GM18505 (cell line): ENCODE results near the gene OR1M1.
A peak's percentile ranks its signal among the peaks of the same experiment; 100 is the strongest.

Experiments used
- ATAC-seq: cut with Tn5 transposase; IDR thresholded peaks from one replicate; pipeline ENCODE4 v1.9.1; 2021; ENCODE audit not compliant: unreplicated experiment
- POLR2A ChIP-seq: IDR thresholded peaks from 4 replicates; pipeline ENCODE4 v1.6.1; 2011; ENCODE audit warnings: borderline replicate concordance; ENCODE audit not compliant: insufficient read depth, insufficient read length; ENCODE audit errors: extremely low read depth

Gene OR1M1

GRCh38 chr19:9126900-9127405 lies 40.1 kb downstream of the OR1M1 start, which contains the start of gene OR7G3:
OR7G3 (minus strand) TSS chr19:9126950; CDS start chr19:9126950, 0 bp downstream.
- no peak for TF ChIP-seq POLR2A
- no peak for ATAC-seq

- no peak for ATAC-seq
- no peak for TF ChIP-seq POLR2A
Measured at GRCh38 chr19:9128171-9128570, 41.3 kb downstream of the OR1M1 start.

- TF ChIP-seq POLR2A: no peak
Measured at GRCh38 chr19:9130965-9131364, 44.1 kb downstream of the OR1M1 start.

GRCh38 chr19:9132422-9132821 lies 45.6 kb downstream of the OR1M1 start:
- TF ChIP-seq POLR2A: no peak
- ATAC-seq: no peak

More at GRCh38 chr19:9130965-9131364, 44.1 kb downstream of the OR1M1 start:
- ATAC-seq: no peak

GRCh38 chr19:9139609-9140158 lies 52.8 kb downstream of the OR1M1 start:
- no peak for TF ChIP-seq POLR2A
- no peak for ATAC-seq

GRCh38 chr19:9140159-9140874 lies 53.5 kb downstream of the OR1M1 start, which contains the start of gene ZNF317:
ZNF317 (plus strand) TSS chr19:9140397; CDS start chr19:9156017, 15,620 bp downstream.
- peak; percentile 87 for TF ChIP-seq POLR2A
- peak; percentile 87 for ATAC-seq

- TF ChIP-seq POLR2A: no peak
- no peak for ATAC-seq
Measured at GRCh38 chr19:9144920-9145319, 58.1 kb downstream of the OR1M1 start.
